ENCODE measurements around the gene ETHE1.
A peak's percentile ranks its signal among the peaks of the same experiment; 100 is the strongest.

Gene ETHE1

DNA sequence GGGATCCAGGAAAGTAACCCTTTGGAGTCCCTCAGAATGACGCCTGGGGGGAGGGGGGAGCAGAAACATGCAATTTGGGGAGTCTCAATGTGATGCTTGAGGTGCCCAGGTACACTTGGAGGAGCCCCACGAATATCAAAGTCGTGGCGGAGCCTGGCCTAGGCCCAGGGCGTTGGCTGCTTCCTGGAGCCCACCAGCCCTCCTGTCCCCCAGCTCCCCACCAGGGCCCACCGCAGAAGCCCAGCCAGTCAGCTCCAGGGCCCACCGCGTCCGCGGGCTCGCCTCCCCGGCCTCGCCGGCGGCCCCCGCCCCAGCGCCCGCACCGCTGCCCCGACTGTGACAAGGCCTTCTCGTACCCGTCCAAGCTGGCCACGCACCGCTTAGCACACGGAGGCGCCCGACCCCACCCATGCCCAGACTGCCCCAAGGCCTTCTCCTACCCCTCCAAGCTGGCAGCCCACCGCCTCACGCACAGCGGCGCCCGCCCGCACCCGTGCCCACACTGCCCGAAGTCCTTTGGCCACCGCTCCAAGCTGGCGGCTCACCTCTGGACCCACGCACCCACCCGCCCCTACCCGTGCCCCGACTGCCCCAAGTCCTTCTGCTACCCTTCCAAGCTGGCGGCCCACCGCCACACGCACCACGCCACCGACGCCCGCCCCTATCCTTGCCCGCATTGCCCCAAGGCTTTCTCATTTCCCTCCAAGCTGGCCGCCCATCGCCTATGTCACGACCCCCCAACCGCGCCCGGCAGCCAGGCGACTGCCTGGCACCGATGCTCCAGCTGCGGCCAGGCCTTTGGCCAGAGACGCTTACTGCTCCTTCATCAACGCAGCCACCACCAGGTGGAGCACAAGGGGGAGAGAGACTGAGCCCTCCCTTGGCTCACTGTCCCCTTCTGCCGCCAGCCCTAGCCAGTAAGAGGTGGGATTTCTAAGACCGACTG, 8.1 kb upstream of the ETHE1 start:
- TF ChIP-seq, protein P1, sequence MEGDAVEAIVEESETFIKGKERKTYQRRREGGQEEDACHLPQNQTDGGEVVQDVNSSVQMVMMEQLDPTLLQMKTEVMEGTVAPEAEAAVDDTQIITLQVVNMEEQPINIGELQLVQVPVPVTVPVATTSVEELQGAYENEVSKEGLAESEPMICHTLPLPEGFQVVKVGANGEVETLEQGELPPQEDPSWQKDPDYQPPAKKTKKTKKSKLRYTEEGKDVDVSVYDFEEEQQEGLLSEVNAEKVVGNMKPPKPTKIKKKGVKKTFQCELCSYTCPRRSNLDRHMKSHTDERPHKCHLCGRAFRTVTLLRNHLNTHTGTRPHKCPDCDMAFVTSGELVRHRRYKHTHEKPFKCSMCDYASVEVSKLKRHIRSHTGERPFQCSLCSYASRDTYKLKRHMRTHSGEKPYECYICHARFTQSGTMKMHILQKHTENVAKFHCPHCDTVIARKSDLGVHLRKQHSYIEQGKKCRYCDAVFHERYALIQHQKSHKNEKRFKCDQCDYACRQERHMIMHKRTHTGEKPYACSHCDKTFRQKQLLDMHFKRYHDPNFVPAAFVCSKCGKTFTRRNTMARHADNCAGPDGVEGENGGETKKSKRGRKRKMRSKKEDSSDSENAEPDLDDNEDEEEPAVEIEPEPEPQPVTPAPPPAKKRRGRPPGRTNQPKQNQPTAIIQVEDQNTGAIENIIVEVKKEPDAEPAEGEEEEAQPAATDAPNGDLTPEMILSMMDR (IDR thresholded peaks at IDR 0.05; ENCODE audit: low read depth, low read length), result 0 out of 2 replicates have a peak, but pooled peaks have one; percentile 52

DNA sequence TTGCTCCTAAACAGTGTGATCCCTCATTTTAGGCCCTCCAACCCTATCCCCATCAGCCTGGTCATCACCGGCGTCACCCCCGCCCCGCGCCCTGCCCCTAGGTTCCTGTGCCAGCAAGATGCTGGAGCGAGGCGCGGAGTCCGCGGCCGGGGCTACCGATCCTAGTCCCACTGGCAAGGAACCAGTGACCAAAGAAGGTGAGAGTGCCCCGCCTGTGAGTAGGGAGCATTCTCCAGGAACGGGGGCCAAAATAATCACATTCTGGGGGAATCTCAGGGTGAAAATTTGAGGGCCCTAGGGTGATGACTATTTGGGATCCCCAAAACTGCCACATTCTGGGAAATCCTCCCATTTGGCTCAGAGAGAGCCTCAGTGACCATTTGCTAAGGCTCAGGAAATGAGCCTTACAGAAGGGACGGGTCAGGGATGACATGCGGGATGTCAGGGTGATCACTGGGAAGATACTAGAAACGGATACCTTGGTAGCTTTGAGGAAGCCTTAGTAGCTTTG, 7.4 kb upstream of the ETHE1 start:
- TF ChIP-seq, protein P1 (IDR thresholded peaks at IDR 0.05; ENCODE audit: low read depth, low read length), result no peak
- peak overlapping the region; percentile 52 for H3K4me3 ChIP-seq (ENCODE audit: low read depth, low read length)

More for the DNA sequence above, 8.1 kb upstream of the ETHE1 start:
- H3K4me3 ChIP-seq (ENCODE audit: low read depth, low read length), result no peak overlapping the region

DNA sequence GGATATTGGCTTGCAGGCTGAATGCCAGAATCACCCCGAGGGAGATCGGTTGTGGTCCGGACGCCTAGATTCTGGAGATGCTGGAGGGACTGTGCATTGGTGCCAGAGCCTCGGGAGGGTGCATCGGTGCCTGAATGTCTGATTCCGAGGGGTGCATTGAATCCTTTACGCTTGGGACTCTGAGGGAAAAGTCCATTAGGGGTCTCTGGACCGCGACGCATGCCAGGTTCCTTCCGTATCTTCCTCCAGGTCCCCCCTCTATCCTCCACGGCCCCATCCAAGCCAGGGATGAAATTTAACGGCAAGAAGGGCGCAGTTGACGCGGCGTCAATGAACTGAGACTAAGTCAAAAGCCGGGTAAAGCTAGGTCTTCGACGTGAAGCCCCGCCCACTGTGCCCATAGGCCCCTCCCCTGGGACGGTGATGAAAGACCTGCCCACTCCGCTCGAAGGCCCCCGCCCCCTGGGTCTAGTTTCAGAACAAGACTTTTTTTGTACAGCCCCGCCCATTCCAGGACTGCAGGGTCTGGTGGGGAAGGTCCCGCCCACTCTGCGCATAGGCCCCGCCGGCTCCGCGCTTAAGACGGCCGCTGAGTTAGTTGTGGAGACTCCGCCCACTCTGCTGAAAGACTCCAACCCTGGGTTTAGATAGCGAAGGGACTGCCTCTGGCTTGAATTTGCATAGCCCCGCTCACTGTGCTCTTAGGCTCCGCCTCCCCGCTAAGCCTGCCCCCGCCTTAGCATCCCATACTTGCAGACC, 6.7 kb upstream of the ETHE1 start:
- H3K4me3 ChIP-seq (ENCODE audit: low read depth, low read length), result peak overlapping the region; percentile 66
- TF ChIP-seq, protein P1 (IDR thresholded peaks at IDR 0.05; ENCODE audit: low read depth, low read length), result no peak

DNA sequence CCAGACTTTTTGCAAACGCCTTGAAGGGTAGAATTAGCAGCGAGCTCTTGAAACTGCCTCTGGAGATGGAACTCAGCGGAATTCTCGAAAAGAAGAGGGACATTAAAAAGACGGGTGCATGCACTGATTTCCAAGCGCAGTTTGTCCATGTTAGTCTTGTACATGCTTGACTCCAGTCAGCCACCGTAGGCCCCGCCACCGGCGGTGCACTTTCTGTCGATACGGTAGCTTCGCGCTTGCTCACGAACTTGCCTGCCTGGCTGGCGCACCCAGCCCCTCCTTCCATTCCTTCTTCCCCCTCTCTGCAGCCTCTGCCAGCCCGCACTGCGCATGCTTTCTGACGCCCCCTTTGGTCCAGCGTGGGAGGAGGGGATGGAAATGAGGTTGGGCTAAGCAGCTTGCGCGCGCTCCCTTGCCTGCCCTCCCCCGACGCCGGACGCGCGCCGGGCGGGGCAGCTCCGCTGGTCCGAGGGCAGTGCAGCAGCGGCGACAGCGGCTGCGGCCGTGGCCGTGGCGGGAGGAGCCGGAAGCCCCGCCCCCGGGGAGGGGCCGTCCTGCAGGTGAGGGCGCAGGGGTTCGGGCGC, 6.1 kb upstream of the ETHE1 start, which contains the start of gene ZNF575:
TSS of gene ZNF575 (plus strand) at position 227 of the 584 bp plus-strand sequence. CDS start 1,235 bp downstream, outside the sequence.
- H3K4me3 ChIP-seq (ENCODE audit: low read depth, low read length), result peak within 1 kb of the TSS; percentile 66

DNA sequence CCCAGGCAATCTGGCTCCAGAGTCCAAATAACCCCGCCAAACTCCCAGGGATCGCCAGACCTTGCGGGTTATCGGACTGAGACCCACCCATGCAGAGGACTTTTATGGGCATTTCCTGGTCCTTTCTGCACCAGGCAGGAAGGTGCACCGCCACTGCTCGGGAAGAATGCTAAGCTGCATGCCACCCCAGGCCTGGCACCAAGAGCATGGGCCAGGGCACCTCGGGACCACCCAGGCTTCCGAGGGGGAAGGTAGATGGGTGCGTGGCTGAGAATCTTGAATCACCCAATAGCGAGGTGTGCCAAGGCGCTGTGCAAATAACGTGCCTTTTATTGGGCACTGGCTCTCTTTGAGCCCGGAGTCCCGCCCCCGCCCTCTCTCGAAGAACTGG, 5.6 kb upstream of the ETHE1 start:
- peak overlapping the region; percentile 66 for H3K4me3 ChIP-seq (ENCODE audit: low read depth, low read length)
- TF ChIP-seq, protein P1 (IDR thresholded peaks at IDR 0.05; ENCODE audit: low read depth, low read length), result no peak

More for the DNA sequence above, 6.1 kb upstream of the ETHE1 start, which contains the start of gene ZNF575:
- TF ChIP-seq, protein P1 (IDR thresholded peaks at IDR 0.05; ENCODE audit: low read depth, low read length), result no peak

DNA sequence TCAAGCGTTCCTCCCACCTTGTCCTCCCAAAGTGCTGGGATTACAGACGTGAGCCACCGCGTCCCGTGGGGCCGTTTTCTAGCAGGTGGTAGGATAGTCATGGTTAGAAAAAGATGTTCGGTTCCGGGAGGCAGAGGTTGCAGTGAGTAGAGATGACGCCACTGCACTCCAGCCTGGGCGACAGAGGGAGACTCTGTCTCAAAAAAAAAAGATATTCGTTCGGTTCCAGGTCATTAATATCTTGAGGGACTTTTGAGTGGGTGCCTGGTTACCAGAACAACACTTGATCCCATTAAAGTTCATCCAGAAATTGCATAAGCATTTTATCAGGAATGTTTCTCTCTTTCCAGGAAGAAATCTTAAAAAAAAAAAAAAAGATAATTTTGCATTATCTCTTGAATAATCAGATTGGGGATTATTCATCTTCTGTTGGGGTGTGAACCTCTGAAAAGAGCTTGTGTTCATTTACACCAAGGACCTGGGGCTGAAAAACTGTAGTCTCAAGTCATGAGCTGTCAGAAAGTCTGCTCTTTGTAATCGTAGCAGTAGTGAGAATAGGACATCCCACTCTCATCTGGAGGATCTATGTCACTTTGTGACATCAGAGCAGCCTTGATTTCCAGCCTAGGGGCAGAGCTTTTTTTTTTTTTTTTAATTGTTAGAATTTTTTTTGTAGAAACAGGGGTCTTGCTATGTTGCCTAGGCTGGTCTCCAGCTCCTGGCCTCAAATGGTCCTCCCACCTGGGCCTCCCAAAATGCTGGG, 1.0 kb upstream of the ETHE1 start:
- H3K4me3 ChIP-seq (ENCODE audit: low read depth, low read length), result no peak overlapping the region
- TF ChIP-seq, protein P1 (IDR thresholded peaks at IDR 0.05; ENCODE audit: low read depth, low read length), result no peak

Data from WI38 (cell line).